Measurements from ENCODE around the gene MON1B. TPM values are rescaled to one million over a fixed set of nuclear protein-coding genes. Genes with fewer than 3 reads are reported as not detected.

MON1B gene
- total RNA-seq, 1 experiment from 2014 or later = 49.1 TPM

DNA sequence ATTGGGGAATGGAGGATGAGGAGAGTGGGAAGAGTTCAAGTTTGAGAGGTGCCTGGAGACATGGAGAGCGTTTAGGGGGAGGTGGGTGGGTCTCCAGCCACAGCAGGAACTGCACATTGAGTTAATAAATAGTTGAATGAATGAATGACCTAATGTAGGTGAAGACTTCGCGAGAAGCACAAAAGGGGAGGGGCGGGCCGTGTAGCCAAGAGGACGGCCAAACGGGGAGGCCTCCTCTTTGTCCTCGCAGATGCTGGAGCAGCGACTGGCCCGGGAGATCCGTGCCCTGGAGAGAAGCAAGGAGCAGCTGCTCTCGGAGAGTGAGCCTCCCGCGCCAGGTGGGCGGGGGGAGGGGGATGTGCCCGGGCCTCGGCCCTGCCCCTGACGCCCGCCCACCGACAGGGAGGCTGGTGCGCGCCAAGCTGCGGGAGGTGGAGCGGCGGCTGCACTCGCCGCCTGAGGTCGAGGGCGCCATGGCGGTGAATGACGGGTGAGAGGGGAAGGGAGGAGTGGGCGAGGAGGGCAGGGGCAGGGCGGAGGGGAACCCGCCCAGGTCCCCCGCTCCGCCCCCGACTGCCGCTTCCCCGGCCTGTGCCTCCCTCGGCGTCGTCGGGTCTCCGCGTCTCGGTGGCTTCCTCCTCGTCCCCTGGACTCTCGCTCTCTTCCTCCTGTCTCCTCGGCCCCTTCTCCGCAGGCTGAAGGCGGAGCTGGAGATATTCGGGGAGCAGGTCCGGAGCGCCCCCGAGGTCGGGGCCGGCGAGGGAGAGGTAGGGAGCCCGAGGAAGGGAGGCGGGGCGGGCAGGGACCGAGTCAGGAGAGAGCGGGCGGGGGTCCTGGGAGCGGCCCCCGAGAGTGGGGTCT, 21.1 kb downstream of the MON1B start:
- H3K4me3 Mint-ChIP-seq = peak overlapping the region; percentile 74
- peak overlapping the region; percentile 39 for H3K27ac Mint-ChIP-seq
- H3K27me3 Mint-ChIP-seq (ENCODE audit: low read depth) = peaks cover 7% of the 10 kb centered on the region
- DNase-seq (ENCODE audit: low spot score) (peak; percentile 85), ATAC-seq (peak; percentile 78)
- POLR2A ChIA-PET = interaction anchor here (2.1 kb wide), 1 partner anchor 22 kb away, joined by 5 read pairs; no protein-coding TSS in a partner anchor
- no peaks in the 10 kb centered on the region for H3K9me3 Mint-ChIP-seq
- CTCF ChIA-PET = interaction anchor here (0.8 to 2.6 kb wide), 2 partner anchors 11 to 372 kb away, joined by 3 to 16 read pairs; no protein-coding TSS in a partner anchor
- H3K36me3 Mint-ChIP-seq = 0 out of 2 replicates have a peak, but pooled peaks cover 3% of the 10 kb centered on the region
- peaks cover 26% of the 10 kb centered on the region for H3K4me1 Mint-ChIP-seq
- peak; percentile 88 for TF ChIP-seq MAX (CRISPR knock-in tag; IDR thresholded peaks at IDR 0.05)
- TF ChIP-seq ZBTB43 (CRISPR knock-in tag; IDR thresholded peaks at IDR 0.05) = peak; percentile 72
- no peak for TF ChIP-seq SMAD3 (CRISPR knock-in tag; IDR thresholded peaks at IDR 0.05; ENCODE audit: borderline replicate concordance)
- TF ChIP-seq KAT7 (CRISPR knock-in tag; IDR thresholded peaks at IDR 0.05; ENCODE audit: borderline replicate concordance) = 0 out of 2 replicates have a peak, but pooled peaks have one; percentile 27
- TF ChIP-seq, protein P1, sequence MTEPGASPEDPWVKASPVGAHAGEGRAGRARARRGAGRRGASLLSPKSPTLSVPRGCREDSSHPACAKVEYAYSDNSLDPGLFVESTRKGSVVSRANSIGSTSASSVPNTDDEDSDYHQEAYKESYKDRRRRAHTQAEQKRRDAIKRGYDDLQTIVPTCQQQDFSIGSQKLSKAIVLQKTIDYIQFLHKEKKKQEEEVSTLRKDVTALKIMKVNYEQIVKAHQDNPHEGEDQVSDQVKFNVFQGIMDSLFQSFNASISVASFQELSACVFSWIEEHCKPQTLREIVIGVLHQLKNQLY (CRISPR knock-in tag; IDR thresholded peaks at IDR 0.05) = no peak
- no peak for TF ChIP-seq ATF2 (CRISPR knock-in tag; IDR thresholded peaks at IDR 0.05; ENCODE audit: borderline replicate concordance, low read depth)
- TF ChIP-seq ZNF138 (CRISPR knock-in tag; conservative IDR thresholded peaks at IDR 0.05) = no peak
- no peak for TF ChIP-seq ZNF317 (CRISPR knock-in tag; IDR thresholded peaks at IDR 0.05; ENCODE audit: borderline replicate concordance, low read depth)
- peak; percentile 59; the same call in 1 of the 2 replicates for TF ChIP-seq ATF1 (CRISPR knock-in tag; IDR thresholded peaks at IDR 0.05)
- no peak; the same call in 1 of the 2 replicates for TF ChIP-seq USF2 (CRISPR knock-in tag; IDR thresholded peaks at IDR 0.05)
- TF ChIP-seq HMGA2 (CRISPR knock-in tag; IDR thresholded peaks at IDR 0.05) = no peak
- peak; percentile 53 for TF ChIP-seq FOXK1 (CRISPR knock-in tag; IDR thresholded peaks at IDR 0.05)
- TF ChIP-seq, protein P2, sequence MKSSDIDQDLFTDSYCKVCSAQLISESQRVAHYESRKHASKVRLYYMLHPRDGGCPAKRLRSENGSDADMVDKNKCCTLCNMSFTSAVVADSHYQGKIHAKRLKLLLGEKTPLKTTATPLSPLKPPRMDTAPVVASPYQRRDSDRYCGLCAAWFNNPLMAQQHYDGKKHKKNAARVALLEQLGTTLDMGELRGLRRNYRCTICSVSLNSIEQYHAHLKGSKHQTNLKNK (CRISPR knock-in tag; IDR thresholded peaks at IDR 0.05) = no peak
- peak; percentile 88 for TF ChIP-seq ETV6 (CRISPR knock-in tag; IDR thresholded peaks at IDR 0.05)
- no peak for TF ChIP-seq PREB (CRISPR knock-in tag; IDR thresholded peaks at IDR 0.05; ENCODE audit: borderline replicate concordance)
- TF ChIP-seq, protein P3, sequence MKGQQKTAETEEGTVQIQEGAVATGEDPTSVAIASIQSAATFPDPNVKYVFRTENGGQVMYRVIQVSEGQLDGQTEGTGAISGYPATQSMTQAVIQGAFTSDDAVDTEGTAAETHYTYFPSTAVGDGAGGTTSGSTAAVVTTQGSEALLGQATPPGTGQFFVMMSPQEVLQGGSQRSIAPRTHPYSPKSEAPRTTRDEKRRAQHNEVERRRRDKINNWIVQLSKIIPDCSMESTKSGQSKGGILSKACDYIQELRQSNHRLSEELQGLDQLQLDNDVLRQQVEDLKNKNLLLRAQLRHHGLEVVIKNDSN (CRISPR knock-in tag; IDR thresholded peaks at IDR 0.05) = peak; percentile 36; the same call in 1 of the 2 replicates
- no peak for TF ChIP-seq ZNF396 (CRISPR knock-in tag; IDR thresholded peaks at IDR 0.05; ENCODE audit: borderline replicate concordance)
- TF ChIP-seq, protein P4, sequence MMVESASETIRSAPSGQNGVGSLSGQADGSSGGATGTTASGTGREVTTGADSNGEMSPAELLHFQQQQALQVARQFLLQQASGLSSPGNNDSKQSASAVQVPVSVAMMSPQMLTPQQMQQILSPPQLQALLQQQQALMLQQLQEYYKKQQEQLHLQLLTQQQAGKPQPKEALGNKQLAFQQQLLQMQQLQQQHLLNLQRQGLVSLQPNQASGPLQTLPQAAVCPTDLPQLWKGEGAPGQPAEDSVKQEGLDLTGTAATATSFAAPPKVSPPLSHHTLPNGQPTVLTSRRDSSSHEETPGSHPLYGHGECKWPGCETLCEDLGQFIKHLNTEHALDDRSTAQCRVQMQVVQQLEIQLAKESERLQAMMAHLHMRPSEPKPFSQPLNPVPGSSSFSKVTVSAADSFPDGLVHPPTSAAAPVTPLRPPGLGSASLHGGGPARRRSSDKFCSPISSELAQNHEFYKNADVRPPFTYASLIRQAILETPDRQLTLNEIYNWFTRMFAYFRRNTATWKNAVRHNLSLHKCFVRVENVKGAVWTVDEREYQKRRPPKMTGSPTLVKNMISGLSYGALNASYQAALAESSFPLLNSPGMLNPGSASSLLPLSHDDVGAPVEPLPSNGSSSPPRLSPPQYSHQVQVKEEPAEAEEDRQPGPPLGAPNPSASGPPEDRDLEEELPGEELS (CRISPR knock-in tag; IDR thresholded peaks at IDR 0.05) = peak; percentile 68; the same call in 1 of the 2 replicates
- TF ChIP-seq SMAD4 (CRISPR knock-in tag; IDR thresholded peaks at IDR 0.05) = no peak
- no peak for TF ChIP-seq ZNF281 (CRISPR knock-in tag; IDR thresholded peaks at IDR 0.05)
- no peak for TF ChIP-seq NR2C2 (CRISPR knock-in tag; IDR thresholded peaks at IDR 0.05)
- 0 out of 2 replicates have a peak, but pooled peaks have one; percentile 8 for TF ChIP-seq TCF7 (CRISPR knock-in tag; IDR thresholded peaks at IDR 0.05; ENCODE audit: low read depth)
- peak; percentile 62; the same call in 1 of the 2 replicates for TF ChIP-seq ZBTB21 (CRISPR knock-in tag; IDR thresholded peaks at IDR 0.05; ENCODE audit: borderline replicate concordance)

Measured in WTC11 (cell line).